Measurements from ENCODE around the gene S100PBP.

S100PBP gene

GRCh38 chr1:32898056-32898455, 80.6 kb downstream of the S100PBP start:
- Histone ChIP-seq H2AFZ (ENCODE audit: low read depth, low read length) (no peak overlapping the region), H3K9me3 (ENCODE audit: insufficient read depth, low read length) (no peaks in the 10 kb centered on the region), H3K4me2 (ENCODE audit: low read length) (no peak overlapping the region), H3K9ac (ENCODE audit: low read length) (no peak overlapping the region), H3K27me3 (ENCODE audit: low read depth, low read length) (no peaks in the 10 kb centered on the region), H3K79me2 (ENCODE audit: low read length) (no peaks in the 10 kb centered on the region), H3K36me3 (replicated peaks; ENCODE audit: low read depth, low read length) (no peaks in the 10 kb centered on the region), H4K20me1 (ENCODE audit: insufficient read depth, low read length) (no peaks in the 10 kb centered on the region), H3K27ac (ENCODE audit: low read length) (no peak overlapping the region), H3K4me1 (ENCODE audit: low read length) (peaks cover 6% of the 10 kb centered on the region), H3K4me3 (ENCODE audit: low read length) (no peak overlapping the region)
- TF ChIP-seq CTCF (IDR thresholded peaks at IDR 0.05; ENCODE audit: low read depth, low read length) (no peak), EZH2phosphoT487 (IDR thresholded peaks at IDR 0.05; ENCODE audit: low read depth) (no peak)

GRCh38 chr1:32898958-32899357, 81.5 kb downstream of the S100PBP start:
- TF ChIP-seq CTCF (IDR thresholded peaks at IDR 0.05; ENCODE audit: low read depth, low read length): no peak
- TF ChIP-seq EZH2phosphoT487 (IDR thresholded peaks at IDR 0.05; ENCODE audit: low read depth): no peak
- Histone ChIP-seq H3K4me3 (ENCODE audit: low read length) (no peak overlapping the region), H4K20me1 (ENCODE audit: insufficient read depth, low read length) (no peaks in the 10 kb centered on the region), H3K9me3 (ENCODE audit: insufficient read depth, low read length) (no peaks in the 10 kb centered on the region), H3K79me2 (ENCODE audit: low read length) (no peaks in the 10 kb centered on the region), H3K27me3 (ENCODE audit: low read depth, low read length) (no peaks in the 10 kb centered on the region), H3K4me2 (ENCODE audit: low read length) (no peak overlapping the region), H2AFZ (ENCODE audit: low read depth, low read length) (no peak overlapping the region), H3K27ac (ENCODE audit: low read length) (no peak overlapping the region), H3K4me1 (ENCODE audit: low read length) (peaks cover 6% of the 10 kb centered on the region), H3K9ac (ENCODE audit: low read length) (no peak overlapping the region), H3K36me3 (replicated peaks; ENCODE audit: low read depth, low read length) (no peaks in the 10 kb centered on the region)

GRCh38 chr1:32899586-32900296, 82.3 kb downstream of the S100PBP start:
- Histone ChIP-seq H2AFZ (ENCODE audit: low read depth, low read length) (no peak overlapping the region), H3K4me3 (ENCODE audit: low read length) (no peak overlapping the region), H3K79me2 (ENCODE audit: low read length) (no peaks in the 10 kb centered on the region), H3K36me3 (replicated peaks; ENCODE audit: low read depth, low read length) (no peaks in the 10 kb centered on the region), H3K9me3 (ENCODE audit: insufficient read depth, low read length) (no peaks in the 10 kb centered on the region), H3K4me1 (ENCODE audit: low read length) (peaks cover 6% of the 10 kb centered on the region), H4K20me1 (ENCODE audit: insufficient read depth, low read length) (no peaks in the 10 kb centered on the region), H3K9ac (ENCODE audit: low read length) (no peak overlapping the region), H3K27me3 (ENCODE audit: low read depth, low read length) (no peaks in the 10 kb centered on the region), H3K27ac (ENCODE audit: low read length) (no peak overlapping the region), H3K4me2 (ENCODE audit: low read length) (no peak overlapping the region; the same call in 1 of the 2 replicates)
- TF ChIP-seq CTCF (IDR thresholded peaks at IDR 0.05; ENCODE audit: low read depth, low read length): no peak
- no peak for TF ChIP-seq EZH2phosphoT487 (IDR thresholded peaks at IDR 0.05; ENCODE audit: low read depth)

GRCh38 chr1:32900371-32900955, 83.0 kb downstream of the S100PBP start:
- TF ChIP-seq CTCF (IDR thresholded peaks at IDR 0.05; ENCODE audit: low read depth, low read length) (no peak), EZH2phosphoT487 (IDR thresholded peaks at IDR 0.05; ENCODE audit: low read depth) (no peak)
- Histone ChIP-seq H3K4me3 (ENCODE audit: low read length) (peak overlapping the region; percentile 94), H3K4me2 (ENCODE audit: low read length) (peak overlapping the region; percentile 96), H3K27ac (ENCODE audit: low read length) (no peak overlapping the region), H3K9me3 (ENCODE audit: insufficient read depth, low read length) (no peaks in the 10 kb centered on the region), H3K9ac (ENCODE audit: low read length) (peak overlapping the region; percentile 81), H3K79me2 (ENCODE audit: low read length) (no peaks in the 10 kb centered on the region), H4K20me1 (ENCODE audit: insufficient read depth, low read length) (no peaks in the 10 kb centered on the region), H3K36me3 (replicated peaks; ENCODE audit: low read depth, low read length) (no peaks in the 10 kb centered on the region), H2AFZ (ENCODE audit: low read depth, low read length) (peak overlapping the region; percentile 60), H3K27me3 (ENCODE audit: low read depth, low read length) (no peaks in the 10 kb centered on the region), H3K4me1 (ENCODE audit: low read length) (peaks cover 6% of the 10 kb centered on the region)

Measured in OCI-LY3 (cell line).